Right atrium auricular region (tissue), 2 donors: ENCODE measurements around the gene DCUN1D2. TPM values are rescaled to one million over a fixed set of nuclear protein-coding genes. Genes with fewer than 3 reads are reported as not detected.

Experiments
- DNase-seq: peaks from one replicate; pipeline ENCODE4 v3.0.0-alpha.2; 2019; ENCODE audit warnings: low spot score
- H3K27ac ChIP-seq, 2 donors: fragments of 200-600 bp; sonication (generic); 1 replicate in 1 of 2; 2 replicates in 1 of 2; pipeline ENCODE4 v1.5.1; 2016 to 2019
- H3K27me3 ChIP-seq, 2 donors: fragments of 200-600 bp; sonication (generic); one replicate each; pipeline versions ENCODE4 v1.5.1 to v1.6.0; 2017 to 2019
- H3K36me3 ChIP-seq: fragments of 200-600 bp; sonication (generic); one replicate; pipeline ENCODE4 v1.5.1; 2016
- H3K4me1 ChIP-seq, 2 donors: fragments of 200-600 bp; sonication (generic); one replicate each; pipeline versions ENCODE4 v1.5.1 to v1.6.0; 2017 to 2019
- H3K4me3 ChIP-seq, 2 donors: fragments of 200-600 bp; sonication (generic); 1 replicate in 1 of 2; 2 replicates in 1 of 2; pipeline ENCODE4 v1.5.1; 2017 to 2019; ENCODE audit warnings: mild to moderate bottlenecking in 1 of 2, moderate library complexity in 1 of 2
- H3K9me3 ChIP-seq, 2 donors: fragments of 200-600 bp; sonication (generic); one replicate each; pipeline ENCODE4 v1.5.1; 2019
- total RNA-seq, 2 donors: library from RNA; depleted of rRNA; stranded (reverse); fragments of >200 nt; gene quantifications; one replicate each; pipeline ENCODE4 v1.1.0, GENCODE V29; 2016
- TF ChIP-seq, protein P1 (sequence below), 2 donors: fragments of 200-600 bp; sonication (generic); IDR thresholded peaks; one replicate each; pipeline ENCODE4 v1.5.1; 2019; ENCODE audit warnings: antibody characterized with exemption in 2 of 2

DCUN1D2 gene
- total RNA-seq, 2 donors from 2014 or later: 45.3 to 65.5 TPM

DNA sequence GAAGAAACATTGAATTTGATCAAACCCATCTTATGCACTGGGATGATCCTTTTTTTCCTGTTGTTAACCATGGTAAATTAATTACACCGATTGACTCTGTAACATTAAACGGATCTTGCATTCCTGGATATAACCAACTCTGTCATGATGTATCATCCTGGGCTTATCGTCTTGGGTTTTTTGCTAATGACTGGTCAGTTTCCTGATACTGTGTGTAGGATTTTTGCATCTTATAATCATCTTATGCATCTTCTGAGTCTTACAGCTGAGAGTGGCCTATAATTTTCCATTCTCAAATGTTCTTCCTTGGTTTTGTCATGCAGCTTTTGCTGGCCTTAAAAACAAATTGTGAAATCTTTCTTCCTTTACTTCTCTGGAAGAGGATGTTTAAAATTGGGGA is 12.8 kb downstream of the DCUN1D2 start:
- H3K27me3 ChIP-seq: no peaks in the 10 kb centered on the region
- H3K4me1 ChIP-seq: peaks cover 0 to 15% of the 10 kb centered on the region in 2 donors
- H3K27ac ChIP-seq: no peak overlapping the region
- H3K9me3 ChIP-seq: no peaks in the 10 kb centered on the region
- DNase-seq: no peak
- H3K4me3 ChIP-seq: no peak overlapping the region
- peaks cover 60% of the 10 kb centered on the region for H3K36me3 ChIP-seq
- TF ChIP-seq, protein P1, sequence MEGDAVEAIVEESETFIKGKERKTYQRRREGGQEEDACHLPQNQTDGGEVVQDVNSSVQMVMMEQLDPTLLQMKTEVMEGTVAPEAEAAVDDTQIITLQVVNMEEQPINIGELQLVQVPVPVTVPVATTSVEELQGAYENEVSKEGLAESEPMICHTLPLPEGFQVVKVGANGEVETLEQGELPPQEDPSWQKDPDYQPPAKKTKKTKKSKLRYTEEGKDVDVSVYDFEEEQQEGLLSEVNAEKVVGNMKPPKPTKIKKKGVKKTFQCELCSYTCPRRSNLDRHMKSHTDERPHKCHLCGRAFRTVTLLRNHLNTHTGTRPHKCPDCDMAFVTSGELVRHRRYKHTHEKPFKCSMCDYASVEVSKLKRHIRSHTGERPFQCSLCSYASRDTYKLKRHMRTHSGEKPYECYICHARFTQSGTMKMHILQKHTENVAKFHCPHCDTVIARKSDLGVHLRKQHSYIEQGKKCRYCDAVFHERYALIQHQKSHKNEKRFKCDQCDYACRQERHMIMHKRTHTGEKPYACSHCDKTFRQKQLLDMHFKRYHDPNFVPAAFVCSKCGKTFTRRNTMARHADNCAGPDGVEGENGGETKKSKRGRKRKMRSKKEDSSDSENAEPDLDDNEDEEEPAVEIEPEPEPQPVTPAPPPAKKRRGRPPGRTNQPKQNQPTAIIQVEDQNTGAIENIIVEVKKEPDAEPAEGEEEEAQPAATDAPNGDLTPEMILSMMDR (IDR thresholded peaks at IDR 0.05): no peak

- DNase-seq: no peak
- no peak overlapping the region for H3K4me3 ChIP-seq
- TF ChIP-seq, protein P1 (IDR thresholded peaks at IDR 0.05): no peak
- H3K36me3 ChIP-seq: peaks cover 60% of the 10 kb centered on the region
- no peaks in the 10 kb centered on the region for H3K9me3 ChIP-seq
- peaks cover 0 to 10% of the 10 kb centered on the region in 2 donors for H3K4me1 ChIP-seq
- no peaks in the 10 kb centered on the region for H3K27me3 ChIP-seq
- no peak overlapping the region for H3K27ac ChIP-seq
Observed at GRCh38 chr13:113476811-113477210, 13.7 kb downstream of the DCUN1D2 start.

- H3K27ac ChIP-seq: no peak overlapping the region
- H3K4me1 ChIP-seq: peaks cover 0 to 10% of the 10 kb centered on the region in 2 donors
- no peak for DNase-seq
- no peaks in the 10 kb centered on the region for H3K27me3 ChIP-seq
- H3K4me3 ChIP-seq: no peak overlapping the region
- H3K36me3 ChIP-seq: peaks cover 60% of the 10 kb centered on the region
- TF ChIP-seq, protein P1 (IDR thresholded peaks at IDR 0.05): no peak
- H3K9me3 ChIP-seq: no peaks in the 10 kb centered on the region
Observed at GRCh38 chr13:113475911-113476310, 14.6 kb downstream of the DCUN1D2 start.

- Histone ChIP-seq H3K4me3 (no peak overlapping the region), H3K4me1 (peaks cover 0 to 10% of the 10 kb centered on the region in 2 donors), H3K36me3 (peaks cover 60% of the 10 kb centered on the region), H3K9me3 (no peaks in the 10 kb centered on the region), H3K27ac (no peak overlapping the region), H3K27me3 (no peaks in the 10 kb centered on the region)
- DNase-seq: no peak
- TF ChIP-seq, protein P1 (IDR thresholded peaks at IDR 0.05): no peak
Observed at GRCh38 chr13:113475280-113475679, 15.2 kb downstream of the DCUN1D2 start.

DNA sequence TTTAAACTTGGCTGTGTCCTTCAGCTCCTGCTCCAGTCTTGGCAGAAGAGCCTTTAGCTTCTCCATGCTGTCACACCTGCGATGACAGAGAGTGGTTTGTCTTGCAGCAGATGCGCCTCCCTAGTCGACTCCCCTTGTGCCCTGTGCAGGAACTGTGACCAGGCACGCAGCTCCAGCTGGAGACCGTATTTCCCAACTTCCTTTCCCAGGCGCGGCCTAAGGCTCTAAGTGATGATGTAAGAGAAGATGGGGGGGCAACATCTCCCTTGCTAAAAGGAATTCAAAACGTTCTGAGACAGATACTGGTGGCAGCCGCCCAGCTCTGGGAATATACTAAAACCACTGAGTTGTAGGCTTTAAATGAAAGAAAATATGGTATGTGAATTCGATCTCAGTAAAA is 16.3 kb downstream of the DCUN1D2 start:
- H3K4me3 ChIP-seq: no peak overlapping the region
- H3K4me1 ChIP-seq: peaks cover 0 to 10% of the 10 kb centered on the region in 2 donors
- no peaks in the 10 kb centered on the region for H3K27me3 ChIP-seq
- H3K36me3 ChIP-seq: peaks cover 49% of the 10 kb centered on the region
- TF ChIP-seq, protein P1 (IDR thresholded peaks at IDR 0.05): no peak
- H3K9me3 ChIP-seq: no peaks in the 10 kb centered on the region
- DNase-seq: no peak
- no peak overlapping the region for H3K27ac ChIP-seq

DNA sequence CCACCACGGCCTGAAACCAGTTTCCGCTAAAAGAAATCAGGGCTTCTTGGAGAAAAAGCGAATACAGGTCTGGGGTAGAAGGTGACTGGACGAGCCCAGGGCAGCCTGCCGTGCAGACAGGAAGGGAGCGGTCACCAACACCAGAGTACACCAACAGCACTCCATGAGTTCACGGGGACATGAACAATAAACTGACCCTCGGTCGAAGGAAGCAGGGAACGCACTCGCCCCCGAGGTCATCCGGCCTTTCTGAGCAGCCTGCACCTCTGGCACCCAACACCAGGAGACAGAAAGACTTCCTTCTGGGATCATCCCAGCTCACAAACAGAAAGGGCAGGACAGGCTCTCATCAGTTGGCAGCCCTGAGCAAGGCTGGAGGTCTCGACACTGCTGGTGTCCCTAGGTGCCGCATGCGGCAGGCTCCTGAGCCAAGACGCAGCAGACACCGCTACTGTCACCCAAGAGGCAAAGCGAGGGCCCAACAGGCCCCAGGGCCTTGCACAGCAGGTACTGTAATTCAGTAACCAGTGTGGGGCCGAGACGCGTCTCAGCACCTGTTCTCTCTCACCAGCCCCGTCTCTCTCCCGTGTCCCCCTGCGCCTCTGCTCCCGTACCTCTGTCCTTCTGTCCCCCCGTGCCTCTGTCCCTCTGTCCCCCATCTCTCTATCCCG is 18.0 kb downstream of the DCUN1D2 start:
- H3K27ac ChIP-seq: peak overlapping the region; percentile 58 to 60
- DNase-seq: no peak
- peak overlapping the region in 1 of 2 donors; percentile 8 for H3K4me3 ChIP-seq
- H3K4me1 ChIP-seq: peaks cover 0 to 10% of the 10 kb centered on the region in 2 donors
- TF ChIP-seq, protein P1 (IDR thresholded peaks at IDR 0.05): no peak
- no peaks in the 10 kb centered on the region for H3K9me3 ChIP-seq
- H3K27me3 ChIP-seq: no peaks in the 10 kb centered on the region
- peaks cover 38% of the 10 kb centered on the region for H3K36me3 ChIP-seq
